GM12874 (cell line): Measurements from ENCODE around the gene CALY.

ENCODE experiments used
- CTCF ChIP-seq: IDR thresholded peaks from 2 replicates; pipeline ENCODE4 v1.5.1; 2011; ENCODE audit warnings: low read depth, mild to moderate bottlenecking, control low read depth, low read length, moderate library complexity; ENCODE audit not compliant: insufficient read depth

Gene CALY

GRCh38 chr10:133346413-133346812 lies 9.7 kb upstream of the CALY start:
- TF ChIP-seq CTCF, result no peak

- TF ChIP-seq CTCF, result no peak
Observed at GRCh38 chr10:133344236-133344635, 7.5 kb upstream of the CALY start.

- TF ChIP-seq CTCF, result no peak
Observed at GRCh38 chr10:133343558-133343957, 6.9 kb upstream of the CALY start.

- TF ChIP-seq CTCF, result no peak
Observed at GRCh38 chr10:133342942-133343341, 6.2 kb upstream of the CALY start.

- no peak for TF ChIP-seq CTCF
Observed at GRCh38 chr10:133341983-133342382, 5.3 kb upstream of the CALY start.

GRCh38 chr10:133339708-133340380 lies 3.1 kb upstream of the CALY start:
- TF ChIP-seq CTCF, result no peak

- TF ChIP-seq CTCF, result no peak
Observed at GRCh38 chr10:133338080-133339071, 1.7 kb upstream of the CALY start.
